ENCODE data around the gene BATF3.
"Not testable (repeated sequence)": the region's sequence is repeated elsewhere in the genome, so short reads cannot be mapped to it uniquely, and the experiment has no call there.

GRCh38 chr1:212724679-212725078, 25.0 kb upstream of the BATF3 start:
- not testable (repeated sequence) for TF ChIP-seq CTCF (IDR thresholded peaks at IDR 0.05; ENCODE audit: borderline replicate concordance, extremely low read depth, low read length, poor library complexity, severe bottlenecking); EZH2 (IDR thresholded peaks at IDR 0.05; ENCODE audit: borderline replicate concordance, low read depth, low read length, severe bottlenecking)

All from DND-41 (cell line).